ENCODE results near the gene MPZ. TPM values are rescaled to one million over a fixed set of nuclear protein-coding genes. Genes with fewer than 3 reads are reported as not detected.
A peak's percentile ranks its signal among the peaks of the same experiment; 100 is the strongest.

MPZ gene
- total and polyA plus RNA-seq, 9 of the 15 experiments (the other 6 are each of a cell fraction or from before 2014, with no cell fraction given), result 0.22 to 16.6 (median 10.9) TPM

GRCh38 chr1:161314201-161314981 is 4.6 kb upstream of the MPZ start, which contains the start of gene SDHC (continued):
- TF ChIP-seq POLR3G (IDR thresholded peaks at IDR 0.05; ENCODE audit: extremely low read depth, insufficient read length, insufficient replicate concordance) (no peak), ZKSCAN8 (CRISPR knock-in tag; IDR thresholded peaks at IDR 0.05) (no peak), SIN3A (IDR thresholded peaks at IDR 0.05; ENCODE audit: borderline replicate concordance in 2 of 2, control insufficient read depth in 1 of 2, low read depth in 2 of 2, low read length in 2 of 2) (peak; percentile 46 to 88; a peak in 2 of 4 replicates), BMI1 (IDR thresholded peaks at IDR 0.05; ENCODE audit: low read length) (no peak), HMBOX1 (IDR thresholded peaks at IDR 0.05) (no peak; the same call in 1 of the 2 replicates), ESRRB (CRISPR knock-in tag; IDR thresholded peaks at IDR 0.05; ENCODE audit: borderline replicate concordance) (no peak), EP400 (IDR thresholded peaks at IDR 0.05) (peak; percentile 75), CBFB (CRISPR knock-in tag; IDR thresholded peaks at IDR 0.05) (no peak), HDGF (IDR thresholded peaks at IDR 0.05) (no peak), ZNF507 (tag; conservative IDR thresholded peaks at IDR 0.05) (no peak), MTA1 (IDR thresholded peaks at IDR 0.05; ENCODE audit: borderline replicate concordance) (0 out of 2 replicates have a peak, but pooled peaks have one; percentile 32), E2F5 (CRISPR knock-in tag; IDR thresholded peaks at IDR 0.05) (no peak), ATF1 (CRISPR knock-in tag; IDR thresholded peaks at IDR 0.05) (no peak), ATF1 (tag; IDR thresholded peaks at IDR 0.05) (peak; percentile 96), DLX4 (CRISPR knock-in tag; IDR thresholded peaks at IDR 0.05) (no peak), HBP1 (CRISPR knock-in tag; IDR thresholded peaks at IDR 0.05) (no peak), TBL1XR1 (IDR thresholded peaks at IDR 0.05; ENCODE audit: low read length in 2 of 2) (0 out of 4 replicates have a peak, but pooled peaks of 1 of the 2 experiments have one; percentile 28), ZC3H11A (IDR thresholded peaks at IDR 0.05; ENCODE audit: low read depth, low read length) (no peak), ZMIZ1 (IDR thresholded peaks at IDR 0.05; ENCODE audit: low read depth in 2 of 2, low read length in 2 of 2) (no peak)
- TF ChIP-seq, protein P1, sequence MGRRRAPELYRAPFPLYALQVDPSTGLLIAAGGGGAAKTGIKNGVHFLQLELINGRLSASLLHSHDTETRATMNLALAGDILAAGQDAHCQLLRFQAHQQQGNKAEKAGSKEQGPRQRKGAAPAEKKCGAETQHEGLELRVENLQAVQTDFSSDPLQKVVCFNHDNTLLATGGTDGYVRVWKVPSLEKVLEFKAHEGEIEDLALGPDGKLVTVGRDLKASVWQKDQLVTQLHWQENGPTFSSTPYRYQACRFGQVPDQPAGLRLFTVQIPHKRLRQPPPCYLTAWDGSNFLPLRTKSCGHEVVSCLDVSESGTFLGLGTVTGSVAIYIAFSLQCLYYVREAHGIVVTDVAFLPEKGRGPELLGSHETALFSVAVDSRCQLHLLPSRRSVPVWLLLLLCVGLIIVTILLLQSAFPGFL (CRISPR knock-in tag; IDR thresholded peaks at IDR 0.05), result no peak
